Measurements from ENCODE around the gene CLCF1. TPM values are rescaled to one million over a fixed set of nuclear protein-coding genes. Genes with fewer than 3 reads are reported as not detected.

CLCF1 gene
- 4.8 and 5.4 TPM in 2 replicates for total RNA-seq (2014; rRNA removed; shearing (Covaris generic))

DNA sequence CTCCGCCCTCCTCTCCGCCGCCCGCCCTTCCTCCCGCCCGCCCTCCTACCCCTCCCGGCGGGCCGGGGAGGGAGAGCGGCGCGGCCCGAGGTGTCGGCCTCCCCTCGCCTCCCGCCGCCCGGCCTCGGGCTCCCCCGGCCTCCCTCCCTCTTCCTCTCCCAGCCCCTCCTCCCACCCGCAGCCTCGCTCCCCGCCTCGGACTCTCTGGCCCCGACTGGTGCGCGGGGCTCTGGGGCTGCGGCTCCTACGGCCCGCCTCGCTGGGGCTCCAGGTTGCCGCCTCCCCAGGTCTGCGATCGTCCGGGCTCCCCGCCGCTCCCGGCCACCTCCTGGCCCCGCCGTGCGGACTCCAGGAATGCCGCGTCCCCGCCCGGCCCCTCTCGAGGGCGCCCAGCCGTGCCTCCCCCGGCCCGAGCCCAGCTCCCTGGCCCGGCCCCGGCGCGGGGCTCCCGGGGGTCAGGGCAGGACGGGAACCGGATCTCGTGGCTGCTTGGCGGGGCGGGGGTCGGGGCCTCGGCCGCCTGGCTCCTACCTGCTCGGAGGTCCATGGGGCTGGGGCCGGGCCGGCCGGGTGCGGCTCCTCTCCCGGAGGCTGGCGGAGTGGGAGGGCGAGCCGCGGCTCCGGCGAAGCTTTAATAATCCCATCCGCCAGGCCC, at the start of gene CLCF1:
Gene CLCF1 (minus strand): TSS at position 606 of the 655 bp plus-strand sequence. CDS start 59 bp downstream, at position 547.
- peak; percentile 72 for DNase-seq (ENCODE audit: low read depth)

- DNase-seq (ENCODE audit: low read depth) = no peak
Measured at GRCh38 chr11:67422891-67423290, 49.5 kb upstream of the CLCF1 start.

DNA sequence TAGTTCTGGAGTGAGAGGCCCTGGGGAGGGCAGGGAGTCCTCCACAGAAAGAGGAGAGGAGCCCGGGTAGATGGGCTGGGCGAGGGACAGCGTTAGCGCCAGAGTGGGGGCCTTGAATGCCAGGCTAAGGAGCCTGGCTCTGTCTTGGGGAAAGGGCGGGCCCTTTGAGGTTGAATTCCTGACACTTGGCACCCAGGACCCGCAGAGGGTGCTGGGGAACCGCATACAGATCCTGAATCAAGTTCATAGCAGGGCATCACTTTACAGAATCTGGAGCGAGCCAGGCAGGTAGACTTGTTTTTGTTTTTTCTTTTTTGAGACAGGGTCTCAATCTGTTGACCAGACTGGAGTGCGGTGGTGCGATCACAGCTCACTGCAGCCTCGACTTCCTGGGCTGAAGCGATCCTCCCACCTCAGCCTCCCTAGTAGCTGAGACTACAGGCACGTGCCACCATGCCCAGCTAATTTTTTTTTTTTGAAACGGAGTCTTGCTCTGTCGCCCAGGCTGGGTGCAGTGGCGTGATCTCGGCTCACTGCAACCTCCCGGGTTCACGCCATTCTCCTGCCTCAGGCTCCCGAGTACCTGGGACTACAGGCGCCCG, 48.1 kb upstream of the CLCF1 start:
- no peak for DNase-seq (ENCODE audit: low read depth)

DNA sequence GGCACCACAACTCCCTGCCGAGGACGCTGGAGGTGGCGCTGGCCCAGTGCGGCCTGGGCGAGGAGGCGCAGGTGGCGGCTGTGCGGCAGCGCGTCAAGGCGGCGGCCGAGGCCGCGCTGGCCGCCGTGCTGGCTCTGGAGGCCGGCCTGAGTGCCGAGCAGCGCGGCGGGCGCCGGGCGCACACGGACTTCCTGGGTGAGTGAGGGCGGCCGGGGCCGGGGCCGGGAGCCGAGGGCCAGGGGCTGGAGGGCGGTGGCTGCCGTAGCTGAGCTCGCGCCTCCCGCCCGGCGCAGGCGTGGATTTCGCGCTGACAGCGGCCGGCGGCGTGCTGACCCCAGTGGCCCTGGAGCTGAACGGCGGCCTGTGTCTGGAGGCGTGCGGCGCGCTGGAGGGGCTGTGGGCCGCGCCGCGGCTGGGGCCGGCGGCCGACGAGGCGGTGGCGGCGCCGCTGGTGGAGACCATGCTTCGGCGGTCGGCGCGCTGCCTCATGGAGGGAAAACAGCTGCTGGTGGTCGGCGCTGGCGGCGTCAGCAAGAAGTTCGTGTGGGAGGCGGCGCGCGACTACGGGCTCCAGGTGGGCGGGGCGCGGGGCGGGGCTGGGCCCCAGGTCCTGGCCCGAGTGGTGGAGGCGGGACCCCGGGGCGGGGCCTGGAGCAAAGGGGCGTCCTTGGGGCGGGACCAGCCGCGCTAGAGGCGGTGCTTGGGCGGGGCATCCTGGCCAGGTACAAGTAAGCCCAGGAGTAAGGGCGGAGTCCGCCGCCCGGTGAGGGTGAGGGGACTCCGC, 47.4 kb upstream of the CLCF1 start:
- DNase-seq (ENCODE audit: low read depth) = peak; percentile 87

DNA sequence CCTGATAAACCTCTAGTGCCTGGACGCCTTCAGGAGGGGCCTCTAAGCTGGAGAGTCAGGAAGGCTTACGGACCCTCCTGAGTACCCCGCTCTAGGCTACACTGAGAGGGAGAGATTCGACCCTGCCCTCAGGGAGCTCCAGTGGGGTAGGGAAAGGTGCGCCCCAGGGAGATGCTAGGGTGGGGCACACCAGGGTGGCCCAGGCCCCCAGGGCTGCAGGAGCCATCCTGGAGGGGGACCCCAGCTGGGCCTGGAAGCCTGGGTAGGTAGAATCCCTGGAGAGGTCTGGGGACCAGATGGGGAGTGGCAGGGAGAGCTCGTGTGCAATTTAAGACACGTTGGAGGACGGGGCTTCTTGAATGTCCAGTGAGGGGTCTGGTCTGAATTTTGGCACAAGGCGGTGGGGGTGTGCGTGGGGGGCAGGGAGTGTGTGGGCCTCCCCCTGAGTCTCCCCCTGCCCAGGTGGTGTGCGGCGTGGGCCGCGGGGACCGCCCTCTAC, 46.8 kb upstream of the CLCF1 start:
- no peak for DNase-seq (ENCODE audit: low read depth)

DNA sequence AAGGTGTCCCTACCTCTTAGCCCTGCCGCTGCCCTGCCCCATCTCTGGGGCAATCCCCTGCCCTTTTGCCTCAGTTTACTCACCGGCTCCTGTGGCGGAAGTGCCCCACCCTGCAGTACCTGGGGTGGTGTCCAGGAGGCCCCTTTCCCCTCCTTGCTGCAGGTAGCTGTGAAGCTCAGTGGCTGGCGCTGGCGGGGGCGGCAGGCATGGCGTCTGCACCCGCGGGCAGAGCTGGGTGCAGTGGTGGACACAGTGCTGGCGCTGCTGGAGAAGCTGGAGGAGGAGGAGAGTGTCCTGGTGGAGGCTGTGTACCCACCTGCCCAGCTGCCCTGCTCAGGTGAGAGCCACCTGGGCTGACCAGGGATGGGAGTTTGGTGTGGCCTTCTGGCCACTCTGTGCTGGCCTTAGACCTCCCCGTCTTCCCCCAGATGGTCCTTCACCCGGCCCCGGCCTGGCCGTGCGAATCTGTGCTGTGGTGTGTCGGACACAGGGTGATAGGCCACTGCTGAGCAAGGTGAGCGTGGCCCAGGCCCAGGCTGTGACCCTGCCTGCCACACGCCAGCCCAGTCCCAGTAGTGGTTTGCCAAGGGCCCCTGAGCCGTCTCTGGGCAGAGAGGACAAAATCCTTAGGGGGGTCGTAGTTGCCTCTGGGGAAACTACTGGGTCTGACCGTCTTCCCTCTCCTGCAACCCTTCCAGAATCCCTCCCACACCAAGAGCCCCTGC, 46.1 kb upstream of the CLCF1 start:
- no peak for DNase-seq (ENCODE audit: low read depth)

DNA sequence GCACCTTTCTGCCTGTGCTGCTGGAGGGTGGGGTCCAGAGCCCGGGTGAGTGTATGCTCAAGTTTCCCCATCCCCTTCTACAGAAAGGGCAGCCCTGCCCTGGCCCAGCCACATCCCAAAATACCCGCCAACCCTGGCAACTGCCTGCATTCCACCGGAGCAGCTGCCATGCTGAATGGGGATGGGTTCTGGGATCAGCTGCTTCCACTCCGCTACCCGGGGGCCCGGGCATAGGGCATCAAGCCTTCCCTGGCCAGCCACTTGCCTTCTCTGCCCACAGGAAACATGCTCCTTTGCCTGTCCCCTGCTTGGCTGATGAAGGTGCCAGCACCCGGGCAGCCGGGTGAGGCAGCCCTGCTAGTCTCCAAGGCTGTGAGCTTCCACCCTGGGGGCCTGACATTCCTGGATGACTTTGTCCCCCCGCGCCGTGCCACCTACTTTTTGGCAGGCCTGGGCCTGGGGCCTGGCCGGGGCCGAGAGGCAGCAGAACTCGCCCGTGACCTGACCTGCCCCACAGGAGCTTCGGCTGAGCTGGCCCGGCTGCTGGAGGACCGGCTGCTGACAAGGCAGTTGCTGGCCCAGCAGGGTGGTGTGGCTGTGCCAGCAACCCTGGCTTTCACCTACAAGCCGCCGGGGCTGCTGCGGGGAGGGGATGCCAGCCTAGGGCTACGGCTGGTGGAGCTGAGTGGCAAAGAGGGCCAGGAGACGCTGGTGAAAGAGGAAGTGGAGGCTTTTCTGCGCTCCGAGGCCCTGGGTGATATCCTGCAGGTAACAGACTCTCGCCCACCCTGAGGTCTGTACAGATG, 45.3 kb upstream of the CLCF1 start:
- DNase-seq (ENCODE audit: low read depth) = no peak

- no peak for DNase-seq (ENCODE audit: low read depth)
Measured at GRCh38 chr11:67417425-67417824, 44.0 kb upstream of the CLCF1 start.

DNA sequence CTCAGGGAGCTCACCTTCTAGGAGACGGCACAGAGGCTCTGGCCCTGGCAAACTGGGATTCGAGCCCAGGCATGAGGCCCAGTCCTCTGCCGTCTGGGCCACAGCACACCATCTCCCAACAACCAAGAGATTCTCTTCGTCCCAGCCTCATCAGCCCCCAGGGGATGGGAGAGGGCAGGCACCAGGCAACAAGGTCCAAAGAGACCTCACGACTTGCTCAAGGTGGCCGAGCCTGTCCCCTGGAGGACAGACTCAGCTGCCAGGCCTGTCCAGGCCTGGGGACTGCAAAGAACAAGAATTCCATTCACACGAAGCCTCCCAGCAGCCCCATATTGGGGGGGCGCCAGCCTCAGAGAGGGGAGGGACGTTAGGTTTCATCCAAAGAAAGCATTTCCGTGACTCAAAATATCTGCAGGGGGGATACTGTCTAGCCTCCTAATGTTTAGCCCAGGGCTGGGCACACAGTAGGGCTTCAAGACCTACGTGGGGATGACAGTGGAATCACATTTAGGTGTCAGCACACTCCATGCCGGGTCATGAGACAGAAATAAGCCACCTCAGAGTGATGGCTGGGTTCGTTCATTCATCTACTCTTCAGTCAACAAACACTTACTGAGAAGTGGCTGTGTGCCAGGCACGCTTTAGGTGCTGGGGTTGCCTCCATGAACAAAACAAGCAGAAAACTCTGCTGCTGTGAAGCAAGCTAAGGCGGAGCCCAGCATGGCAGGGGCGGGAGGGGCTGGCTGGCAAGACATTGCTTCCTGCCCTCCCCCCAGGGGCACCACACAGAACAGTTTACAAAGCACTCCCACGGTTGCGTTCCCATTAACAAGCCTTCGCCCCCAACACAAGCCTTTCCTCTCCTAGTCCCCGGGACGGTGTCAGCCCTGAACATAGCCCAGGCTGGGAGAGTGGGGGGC, 43.3 kb upstream of the CLCF1 start:
- DNase-seq (ENCODE audit: low read depth) = no peak

GRCh38 chr11:67415501-67416304, 42.3 kb upstream of the CLCF1 start, which contains the start of gene CARNS1:
Gene CARNS1 (plus strand): TSS chr11:67415678. CDS start chr11:67416200, 522 bp downstream.
- no peak for DNase-seq (ENCODE audit: low read depth)

- DNase-seq (ENCODE audit: low read depth) = no peak
Measured at GRCh38 chr11:67413266-67413849, 40.0 kb upstream of the CLCF1 start.

GRCh38 chr11:67412495-67413179, 39.2 kb upstream of the CLCF1 start:
- DNase-seq (ENCODE audit: low read depth) = no peak

GRCh38 chr11:67411785-67412152, 38.4 kb upstream of the CLCF1 start:
- no peak for DNase-seq (ENCODE audit: low read depth)

- DNase-seq (ENCODE audit: low read depth) = no peak
Measured at GRCh38 chr11:67410984-67411784, 37.8 kb upstream of the CLCF1 start.

DNA sequence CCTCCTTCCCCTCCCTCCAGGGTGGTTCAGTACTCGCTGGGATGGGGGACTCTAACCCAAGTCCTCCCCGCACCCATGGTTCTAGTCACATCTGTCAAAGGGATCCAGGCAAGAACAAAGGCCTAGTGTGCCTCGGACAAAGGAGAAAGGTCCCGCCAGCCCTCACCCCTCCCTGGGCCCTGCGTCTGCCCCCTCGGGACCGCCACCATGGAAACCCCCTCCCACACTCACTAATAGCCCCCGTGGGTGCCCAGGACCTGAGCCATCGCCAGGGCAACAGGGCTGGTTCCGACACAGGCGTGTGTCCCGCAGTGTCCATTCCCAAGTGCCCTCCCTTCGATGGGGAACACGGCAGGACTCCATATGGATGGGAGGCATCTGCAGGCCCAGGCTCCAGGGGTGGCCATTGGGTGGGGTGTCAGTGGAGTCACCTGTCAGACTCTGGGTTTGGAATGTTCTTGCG, 37.0 kb upstream of the CLCF1 start:
- no peak for DNase-seq (ENCODE audit: low read depth)

DNA sequence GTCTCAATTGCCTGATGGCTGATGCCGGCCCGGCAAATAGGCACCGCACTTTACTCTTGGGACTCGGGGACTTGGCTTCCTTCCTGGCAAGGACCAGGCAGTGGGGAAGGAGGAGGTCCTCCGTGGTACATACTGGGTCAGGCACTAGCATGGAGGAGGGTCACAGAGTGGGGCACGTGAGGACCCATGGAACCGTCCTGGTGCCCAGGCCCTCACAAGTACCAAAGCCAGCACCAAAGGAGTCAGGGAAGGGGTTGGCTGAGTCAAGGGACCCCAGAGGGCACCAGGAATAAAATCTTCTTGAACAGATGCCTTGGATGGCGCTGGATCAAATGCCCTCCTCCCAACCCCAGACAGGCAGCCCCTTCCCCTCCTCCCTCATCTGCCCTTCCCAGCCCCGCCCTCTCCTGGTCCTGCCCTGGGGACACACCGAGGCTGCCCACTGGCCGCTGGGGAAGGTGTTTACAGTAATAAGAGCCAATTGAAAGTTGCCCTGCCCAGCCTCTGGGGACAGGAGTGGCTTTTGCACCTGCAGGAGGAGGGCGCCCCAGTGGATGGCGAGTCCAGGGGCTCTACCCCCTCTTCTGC, 36.5 kb upstream of the CLCF1 start:
- DNase-seq (ENCODE audit: low read depth) = no peak

DNA sequence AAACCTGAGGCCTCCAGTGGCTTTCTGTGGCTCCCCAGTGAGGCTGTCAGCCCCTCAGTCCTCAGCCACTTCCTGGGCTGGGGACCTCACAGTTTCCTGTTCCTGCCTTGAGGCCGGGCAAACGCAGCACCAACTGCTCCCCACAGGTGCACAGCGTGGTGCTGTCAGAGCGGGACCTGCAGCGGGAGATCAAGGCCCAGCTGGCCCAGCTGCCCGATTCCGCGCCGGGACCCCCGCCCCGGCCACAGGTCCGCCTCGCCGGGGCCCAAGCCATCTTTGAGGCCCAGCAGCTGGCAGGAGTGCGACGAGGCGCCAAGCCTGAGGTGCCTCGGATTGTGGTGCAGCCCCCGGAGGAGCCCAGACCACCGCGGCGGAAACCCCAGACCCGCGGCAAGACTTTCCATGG, 35.9 kb upstream of the CLCF1 start:
- no peak for DNase-seq (ENCODE audit: low read depth)

All from RPMI7951 (cell line).